ENCODE results near the gene TMEM231. TPM values are rescaled to one million over a fixed set of nuclear protein-coding genes. Genes with fewer than 3 reads are reported as not detected.

TMEM231 gene
- total and polyA plus RNA-seq, 2 donors (not counting 3 experiments of a cell fraction or from before 2014, with no cell fraction given), result 10.0 to 35.8 TPM

DNA sequence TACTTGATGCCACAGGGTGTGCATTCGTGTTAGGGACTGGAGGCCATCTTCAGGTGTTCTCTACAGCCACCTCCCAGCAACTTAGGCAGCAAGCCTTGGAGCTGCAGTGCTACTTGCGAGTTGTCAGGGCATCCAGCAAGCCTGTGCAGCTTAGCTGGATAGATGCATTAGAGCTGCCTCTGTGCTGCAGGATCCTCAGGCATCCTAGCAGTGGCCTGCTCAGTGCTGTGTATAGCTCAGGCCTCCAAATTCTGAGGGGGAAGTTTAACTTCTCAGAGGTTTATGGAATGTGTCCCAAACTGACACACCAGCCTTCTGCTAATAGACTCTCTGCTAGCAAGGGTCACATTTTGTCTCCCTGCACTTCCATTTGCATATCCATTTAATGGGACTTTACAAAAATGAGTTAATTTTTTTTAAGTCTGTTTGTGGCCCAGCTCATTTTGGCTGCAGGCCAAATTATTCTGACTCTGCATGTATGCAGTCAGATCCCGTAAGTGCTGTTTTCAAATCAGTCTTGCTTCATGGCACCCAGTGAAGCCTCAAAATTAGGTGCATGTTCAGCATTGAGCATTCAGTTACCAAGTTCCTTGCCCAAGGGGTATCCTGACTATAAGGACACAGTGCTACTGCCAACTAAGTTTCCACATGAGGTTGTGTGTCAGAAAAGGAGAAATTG is 17.0 kb upstream of the TMEM231 start:
- H3K4me3 ChIP-seq (replicated peaks in 1 of 3; ENCODE audit: insufficient read depth in 1 of 3, low read depth in 1 of 3, low read length in 3 of 3), result no peak overlapping the region
- BruUV-seq (replicated peaks), result no TSS peak
- H3K79me2 ChIP-seq (ENCODE audit: control insufficient read depth, insufficient read depth, low read length), result no peaks in the 10 kb centered on the region
- intact Hi-C loops (cut with micrococcal nuclease) (no loop called here), dilution Hi-C loops (cut with MboI; ENCODE audit: extremely low pct_ligation_motif_present, low sequenced_read_pairs) (no loop called here)
- no peak for TF ChIP-seq MYC (IDR thresholded peaks at IDR 0.05; ENCODE audit: low read depth, low read length)
- TF ChIP-seq GATA2 (IDR thresholded peaks at IDR 0.05; ENCODE audit: insufficient read depth, insufficient read length, low read depth, low read length), result no peak
- no peak for TF ChIP-seq POLR2AphosphoS5 (IDR thresholded peaks at IDR 0.05; ENCODE audit: insufficient read depth, low read depth, low read length)
- no peak for TF ChIP-seq POLR2A (IDR thresholded peaks at IDR 0.05; ENCODE audit: low read depth, low read length)
- TF ChIP-seq JUN (IDR thresholded peaks at IDR 0.05; ENCODE audit: borderline replicate concordance, insufficient read depth, insufficient read length, low read depth), result no peak
- TF ChIP-seq, protein P1, sequence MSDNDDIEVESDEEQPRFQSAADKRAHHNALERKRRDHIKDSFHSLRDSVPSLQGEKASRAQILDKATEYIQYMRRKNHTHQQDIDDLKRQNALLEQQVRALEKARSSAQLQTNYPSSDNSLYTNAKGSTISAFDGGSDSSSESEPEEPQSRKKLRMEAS (IDR thresholded peaks at IDR 0.05; ENCODE audit: insufficient read depth, insufficient read length), result no peak
- no peak for TF ChIP-seq EZH2 (IDR thresholded peaks at IDR 0.05; ENCODE audit: borderline replicate concordance, low read depth, low read length, severe bottlenecking)
- TF ChIP-seq, protein P2, sequence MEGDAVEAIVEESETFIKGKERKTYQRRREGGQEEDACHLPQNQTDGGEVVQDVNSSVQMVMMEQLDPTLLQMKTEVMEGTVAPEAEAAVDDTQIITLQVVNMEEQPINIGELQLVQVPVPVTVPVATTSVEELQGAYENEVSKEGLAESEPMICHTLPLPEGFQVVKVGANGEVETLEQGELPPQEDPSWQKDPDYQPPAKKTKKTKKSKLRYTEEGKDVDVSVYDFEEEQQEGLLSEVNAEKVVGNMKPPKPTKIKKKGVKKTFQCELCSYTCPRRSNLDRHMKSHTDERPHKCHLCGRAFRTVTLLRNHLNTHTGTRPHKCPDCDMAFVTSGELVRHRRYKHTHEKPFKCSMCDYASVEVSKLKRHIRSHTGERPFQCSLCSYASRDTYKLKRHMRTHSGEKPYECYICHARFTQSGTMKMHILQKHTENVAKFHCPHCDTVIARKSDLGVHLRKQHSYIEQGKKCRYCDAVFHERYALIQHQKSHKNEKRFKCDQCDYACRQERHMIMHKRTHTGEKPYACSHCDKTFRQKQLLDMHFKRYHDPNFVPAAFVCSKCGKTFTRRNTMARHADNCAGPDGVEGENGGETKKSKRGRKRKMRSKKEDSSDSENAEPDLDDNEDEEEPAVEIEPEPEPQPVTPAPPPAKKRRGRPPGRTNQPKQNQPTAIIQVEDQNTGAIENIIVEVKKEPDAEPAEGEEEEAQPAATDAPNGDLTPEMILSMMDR (IDR thresholded peaks at IDR 0.05; ENCODE audit: extremely low read depth in 1 of 2, insufficient read depth in 1 of 2, low read depth in 1 of 2, low read length in 2 of 2), result no peak
- TF ChIP-seq FOS (IDR thresholded peaks at IDR 0.05; ENCODE audit: borderline replicate concordance, insufficient read depth, low read length), result no peak
- H4K20me1 ChIP-seq (replicated peaks; ENCODE audit: control insufficient read depth, extremely low read depth, insufficient read depth, low read length), result no peaks in the 10 kb centered on the region
- no peak overlapping the region for H3K27ac ChIP-seq (ENCODE audit: insufficient read depth, low read depth, low read length)
- no peaks in the 10 kb centered on the region for H3K9me3 ChIP-seq (replicated peaks; ENCODE audit: control insufficient read depth, insufficient read depth, low read length)
- ChIA-PET POLR2A (no interaction called here), CTCF (interaction anchor here (0.7 to 0.9 kb wide), 2 partner anchors 102 to 371 kb away, joined by 3 read pairs; no protein-coding TSS in a partner anchor)
- no peak for DNase-seq (ENCODE audit: low read depth, low spot score)
- no peak for FAIRE-seq
- no peaks in the 10 kb centered on the region for H3K4me1 ChIP-seq (ENCODE audit: control insufficient read depth, extremely low read depth, insufficient read depth, low read length)
- H2AFZ ChIP-seq (ENCODE audit: low read depth, low read length), result no peak overlapping the region
- no peak overlapping the region for H3K9ac ChIP-seq (replicated peaks; ENCODE audit: extremely low read depth, insufficient read depth, low read length)
- no peaks in the 10 kb centered on the region for H3K9me1 ChIP-seq (replicated peaks; ENCODE audit: control insufficient read depth, extremely low read depth, insufficient read depth, low read length)
- H3K36me3 ChIP-seq (ENCODE audit: control insufficient read depth in 2 of 2, extremely low read depth in 1 of 2, insufficient read depth in 2 of 2, low read length in 2 of 2), result peaks cover 29 to 37% of the 10 kb centered on the region in 2 experiments
- no peaks in the 10 kb centered on the region for H3K27me3 ChIP-seq (ENCODE audit: control insufficient read depth in 2 of 2, insufficient read depth in 2 of 2, low read length in 2 of 2)
- no peak overlapping the region for H3K4me2 ChIP-seq (ENCODE audit: insufficient read depth, low read length)
